ENCODE results near the gene KIR2DL1. TPM values are rescaled to one million over a fixed set of nuclear protein-coding genes. Genes with fewer than 3 reads are reported as not detected.
"Not testable (repeated sequence)": the region's sequence is repeated elsewhere in the genome, so short reads cannot be mapped to it uniquely, and the experiment has no call there.

Gene KIR2DL1
- total RNA-seq, 4 donors from 2014 or later = not detected

DNA sequence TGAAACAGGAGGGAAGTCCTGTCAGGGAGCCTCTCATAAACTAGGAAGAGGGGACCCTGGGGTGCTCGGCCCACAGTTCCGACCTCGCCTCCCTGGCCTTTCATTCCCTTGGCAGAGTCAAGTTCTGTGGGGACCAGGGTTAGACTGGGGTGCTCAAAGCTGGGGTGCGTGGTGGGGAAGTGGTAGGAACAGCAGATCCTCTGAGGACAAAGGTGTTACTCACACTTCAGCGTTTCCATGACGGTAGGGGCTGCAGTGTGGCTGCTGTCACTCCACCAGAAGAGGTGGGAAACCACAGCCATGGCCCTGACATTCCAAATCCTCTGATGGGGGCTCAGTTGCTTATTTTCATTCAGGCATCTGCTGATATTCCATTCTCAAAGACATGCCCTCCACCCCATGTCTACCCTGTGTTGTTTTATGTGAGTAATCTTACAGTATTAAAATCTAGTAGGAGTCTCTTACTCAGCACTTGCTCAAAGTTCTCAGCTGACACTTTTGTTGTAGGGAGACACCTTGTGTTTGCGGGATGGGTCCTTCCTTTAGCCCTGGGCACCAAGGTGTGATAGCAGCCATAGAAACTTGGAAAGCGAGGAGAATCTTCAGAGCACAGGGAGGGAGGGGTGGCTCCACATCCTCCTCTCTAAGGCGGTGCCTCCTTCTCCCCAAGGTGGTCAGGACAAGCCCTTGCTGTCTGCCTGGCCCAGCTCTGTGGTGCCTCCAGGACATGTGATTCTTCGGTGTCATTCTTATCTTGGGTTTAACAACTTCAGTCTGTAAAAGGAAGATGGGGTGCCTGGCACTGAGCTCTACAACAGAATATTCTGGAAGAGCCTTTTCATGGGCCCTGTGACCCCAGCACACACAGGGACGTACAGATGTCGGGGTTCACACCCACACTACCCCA, 13.1 kb upstream of the KIR2DL1 start:
- H3K36me3 ChIP-seq, H3K27ac ChIP-seq, DNase-seq, H3K4me1 ChIP-seq, H3K27me3 ChIP-seq, H3K4me3 ChIP-seq, H3K9me3 ChIP-seq: not testable (repeated sequence)

- not testable (repeated sequence) for H3K4me3 ChIP-seq, H3K27me3 ChIP-seq, H3K9me3 ChIP-seq, DNase-seq, H3K4me1 ChIP-seq, H3K36me3 ChIP-seq, H3K27ac ChIP-seq
Measured at GRCh38 chr19:54758577-54758976, 11.0 kb upstream of the KIR2DL1 start.

DNA sequence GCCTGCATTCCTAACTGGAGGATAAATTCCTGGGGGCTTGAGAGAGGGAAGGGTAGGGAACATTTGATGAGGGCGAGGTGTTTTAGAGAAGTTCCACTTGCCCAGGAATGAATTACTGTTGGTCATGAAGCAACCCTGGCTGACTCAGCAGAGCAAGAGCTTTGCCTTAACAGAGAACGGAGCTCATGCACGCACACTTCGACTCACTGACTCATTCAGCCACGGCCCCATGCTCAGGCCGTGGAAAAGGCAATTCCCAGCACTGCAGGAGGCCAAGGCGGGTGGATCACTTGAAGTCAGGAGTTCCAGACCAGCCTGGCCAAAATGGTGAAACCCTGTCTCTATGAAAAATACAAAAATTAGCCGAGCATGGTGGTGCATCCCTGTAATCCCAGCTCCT, 5.4 kb upstream of the KIR2DL1 start:
- not testable (repeated sequence) for H3K9me3 ChIP-seq, H3K27me3 ChIP-seq, H3K36me3 ChIP-seq, DNase-seq, H3K4me3 ChIP-seq, H3K4me1 ChIP-seq, H3K27ac ChIP-seq

GRCh38 chr19:54766464-54766863, 3.1 kb upstream of the KIR2DL1 start:
- H3K4me1 ChIP-seq, DNase-seq, H3K9me3 ChIP-seq, H3K27me3 ChIP-seq, H3K27ac ChIP-seq, H3K4me3 ChIP-seq, H3K36me3 ChIP-seq: not testable (repeated sequence)

- H3K27me3 ChIP-seq, H3K36me3 ChIP-seq, DNase-seq, H3K27ac ChIP-seq, H3K4me3 ChIP-seq, H3K4me1 ChIP-seq, H3K9me3 ChIP-seq: not testable (repeated sequence)
Measured at GRCh38 chr19:54770511-54770910, 918 bp downstream of the KIR2DL1 start.

- not testable (repeated sequence) for H3K27me3 ChIP-seq, H3K9me3 ChIP-seq, H3K4me1 ChIP-seq, DNase-seq, H3K4me3 ChIP-seq, H3K36me3 ChIP-seq, H3K27ac ChIP-seq
Measured at GRCh38 chr19:54771018-54771960, 1.7 kb downstream of the KIR2DL1 start.

DNA sequence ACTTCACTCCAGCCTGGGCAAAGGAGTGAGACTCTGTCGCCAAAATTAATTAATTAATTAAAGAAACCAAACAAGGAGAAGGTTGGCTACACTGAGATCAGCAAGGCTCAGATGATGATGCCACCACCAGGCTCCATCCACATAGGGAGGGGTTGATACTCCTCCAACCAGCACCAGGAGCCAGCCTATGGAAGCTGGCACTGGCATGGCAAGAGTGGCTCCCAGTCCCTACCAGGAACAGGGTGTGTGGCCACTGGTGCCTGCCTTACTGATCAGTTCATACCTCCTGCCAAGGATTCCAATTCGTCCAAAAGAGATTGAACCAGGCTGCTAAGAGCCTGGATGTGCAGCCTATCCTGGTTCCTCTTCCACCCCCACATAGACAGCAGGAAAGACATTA, 3.1 kb downstream of the KIR2DL1 start:
- H3K27ac ChIP-seq, H3K27me3 ChIP-seq, DNase-seq, H3K4me1 ChIP-seq, H3K9me3 ChIP-seq, H3K36me3 ChIP-seq, H3K4me3 ChIP-seq: not testable (repeated sequence)

- DNase-seq, H3K4me3 ChIP-seq, H3K4me1 ChIP-seq: not testable (repeated sequence)
Measured at GRCh38 chr19:54775095-54775815, 5.7 kb downstream of the KIR2DL1 start.

DNA sequence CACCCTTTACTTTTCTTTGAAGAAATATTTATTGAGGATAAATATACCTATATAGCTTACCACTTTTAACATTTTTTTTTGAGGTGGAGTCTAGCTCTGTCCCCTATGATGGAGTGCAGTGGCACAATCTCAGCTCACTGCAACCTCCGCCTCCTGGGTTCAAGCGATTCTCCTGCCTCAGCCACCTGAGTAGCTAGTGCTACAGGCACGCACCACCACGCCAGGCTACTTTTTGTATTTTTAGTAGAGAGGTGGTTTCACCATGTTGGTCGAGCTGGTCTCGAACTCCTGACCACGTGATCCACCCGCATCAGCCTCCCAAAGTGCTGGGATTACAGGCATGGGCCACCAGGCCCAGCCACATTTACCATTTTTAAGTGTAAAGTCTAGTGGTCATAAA, 6.2 kb downstream of the KIR2DL1 start:
- H3K27ac ChIP-seq, H3K27me3 ChIP-seq, DNase-seq, H3K4me3 ChIP-seq, H3K9me3 ChIP-seq, H3K36me3 ChIP-seq, H3K4me1 ChIP-seq: not testable (repeated sequence)

More at GRCh38 chr19:54775095-54775815, 5.7 kb downstream of the KIR2DL1 start:
- H3K9me3 ChIP-seq, H3K36me3 ChIP-seq, H3K27me3 ChIP-seq, H3K27ac ChIP-seq: not testable (repeated sequence)

DNA sequence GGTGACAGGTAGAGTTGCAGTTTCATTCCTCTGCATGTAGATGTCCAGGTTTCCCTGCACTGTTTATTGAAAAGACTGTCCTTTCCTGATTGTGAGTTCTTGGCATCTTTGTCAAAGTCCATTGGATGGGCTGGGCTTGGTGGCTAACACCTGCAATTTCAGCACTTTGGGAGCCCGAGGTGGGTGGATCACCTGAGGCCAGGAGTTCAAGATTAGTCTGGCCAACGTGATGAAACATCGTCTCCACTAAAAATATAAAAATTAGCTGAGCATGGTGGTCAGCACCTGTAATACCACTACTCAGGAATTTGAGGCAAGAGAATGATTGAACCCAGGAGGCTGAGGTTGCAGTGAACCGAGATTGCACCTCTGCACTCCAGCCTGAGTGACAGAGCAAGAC, 8.3 kb downstream of the KIR2DL1 start:
- not testable (repeated sequence) for H3K9me3 ChIP-seq, H3K4me1 ChIP-seq, H3K36me3 ChIP-seq, DNase-seq, H3K27ac ChIP-seq, H3K4me3 ChIP-seq, H3K27me3 ChIP-seq

GRCh38 chr19:54778896-54779295, 9.3 kb downstream of the KIR2DL1 start:
- not testable (repeated sequence) for H3K9me3 ChIP-seq, H3K36me3 ChIP-seq, H3K4me1 ChIP-seq, H3K4me3 ChIP-seq, H3K27me3 ChIP-seq, DNase-seq, H3K27ac ChIP-seq

DNA sequence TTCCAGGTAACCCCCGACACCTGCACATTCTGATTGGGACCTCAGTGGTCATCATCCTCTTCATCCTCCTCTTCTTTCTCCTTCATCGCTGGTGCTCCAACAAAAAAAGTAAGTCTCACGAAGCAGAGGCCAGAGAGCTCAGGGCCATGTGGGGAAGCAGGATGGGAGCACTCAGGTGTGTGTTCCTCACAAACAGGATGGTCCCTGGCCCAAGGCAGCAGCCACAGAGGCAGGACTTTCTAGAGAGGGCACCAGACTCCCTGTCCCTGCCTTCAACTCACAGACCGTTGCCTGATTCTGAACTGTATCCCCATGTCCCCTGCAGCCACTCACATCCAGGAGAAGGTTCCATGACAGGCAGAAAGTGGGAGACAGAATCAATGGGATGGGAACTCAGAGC, 13.3 kb downstream of the KIR2DL1 start:
- H3K4me1 ChIP-seq, H3K4me3 ChIP-seq, H3K9me3 ChIP-seq, H3K36me3 ChIP-seq, H3K27me3 ChIP-seq, DNase-seq, H3K27ac ChIP-seq: not testable (repeated sequence)

GRCh38 chr19:54786091-54786723, 16.6 kb downstream of the KIR2DL1 start:
- H3K9me3 ChIP-seq, H3K27me3 ChIP-seq, H3K36me3 ChIP-seq, DNase-seq, H3K4me3 ChIP-seq, H3K4me1 ChIP-seq, H3K27ac ChIP-seq: not testable (repeated sequence)

DNA sequence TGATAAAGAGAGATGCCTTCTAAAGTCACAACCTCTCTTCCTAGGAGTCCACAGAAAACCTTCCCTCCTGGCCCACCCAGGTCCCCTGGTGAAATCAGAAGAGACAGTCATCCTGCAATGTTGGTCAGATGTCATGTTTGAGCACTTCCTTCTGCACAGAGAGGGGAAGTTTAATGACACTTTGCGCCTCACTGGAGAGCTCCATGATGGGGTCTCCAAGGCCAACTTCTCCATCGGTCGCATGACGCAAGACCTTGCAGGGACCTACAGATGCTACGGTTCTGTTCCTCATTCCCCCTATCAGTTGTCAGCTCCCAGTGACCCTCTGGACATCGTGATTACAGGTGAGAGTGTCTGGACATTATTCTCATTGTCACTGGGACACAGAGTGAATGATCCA, 18.6 kb downstream of the KIR2DL1 start:
- H3K36me3 ChIP-seq, H3K4me3 ChIP-seq, DNase-seq, H3K4me1 ChIP-seq, H3K27ac ChIP-seq, H3K9me3 ChIP-seq, H3K27me3 ChIP-seq: not testable (repeated sequence)

Data from Peyer's patch (tissue), 4 donors.